HepG2 (cell line): ENCODE measurements around the gene MLLT1. TPM values are rescaled to one million over a fixed set of nuclear protein-coding genes. Genes with fewer than 3 reads are reported as not detected.

ENCODE experiments used
- FOXA3 ChIP-seq: IDR thresholded peaks from 2 replicates; pipeline ENCODE4 v1.6.1; 2016; ENCODE audit warnings: missing genetic modification reagents, missing compliant biosample characterization
- HOXA3 ChIP-seq: sonication (generic); formaldehyde crosslinking; IDR thresholded peaks from 2 replicates; pipeline ENCODE4 v1.5.0; 2020; ENCODE audit warnings: missing genetic modification reagents
- SMAD1 ChIP-seq: sonication (generic); formaldehyde crosslinking; IDR thresholded peaks from 2 replicates; pipeline ENCODE4 v1.4.0; 2020; ENCODE audit warnings: missing genetic modification reagents, low read depth, mild to moderate bottlenecking, borderline replicate concordance
- SOX6 ChIP-seq, 2 experiments: fragments of 450-650 bp in 1 of 2; sonication (generic) in 1 of 2; formaldehyde crosslinking in 1 of 2; IDR thresholded peaks; 2 replicates each; pipeline versions ENCODE4 v1.4.0 to v1.6.1; 2017 to 2020; ENCODE audit warnings: antibody characterized with exemption in 1 of 2, mild to moderate bottlenecking in 1 of 2, missing genetic modification reagents in 1 of 2
- ZBTB33 ChIP-seq: sonication (generic); formaldehyde crosslinking; IDR thresholded peaks from 2 replicates; pipeline ENCODE4 v1.4.0; 2020; ENCODE audit warnings: missing genetic modification reagents
- ZFP36 ChIP-seq: fragments of 150-350 bp; IDR thresholded peaks from 2 replicates; pipeline ENCODE4 v1.6.1; 2018; ENCODE audit warnings: borderline replicate concordance, low read length, low read depth; ENCODE audit not compliant: partially characterized antibody
- ZHX1 ChIP-seq: sonication (generic); formaldehyde crosslinking; IDR thresholded peaks from 2 replicates; pipeline ENCODE4 v1.8.1; 2022; ENCODE audit warnings: low read depth, mild to moderate bottlenecking, missing genetic modification reagents
- ZMYM2 ChIP-seq: sonication (generic); formaldehyde crosslinking; IDR thresholded peaks from 2 replicates; pipeline ENCODE4 v1.8.0; 2022; ENCODE audit warnings: mild to moderate bottlenecking, missing genetic modification reagents
- ZMYM4 ChIP-seq: sonication (generic); formaldehyde crosslinking; IDR thresholded peaks from 2 replicates; pipeline ENCODE4 v1.8.1; 2023; ENCODE audit warnings: mild to moderate bottlenecking, missing genetic modification reagents
- ZNF10 ChIP-seq: sonication (generic); formaldehyde crosslinking; IDR thresholded peaks from 2 replicates; pipeline ENCODE4 v1.4.0; 2020; ENCODE audit warnings: mild to moderate bottlenecking, low read depth, missing genetic modification reagents, borderline replicate concordance
- polyA plus RNA-seq, 8 experiments: library from polyadenylated mRNA; depleted of rRNA in 3 of 8; stranded (reverse) in 7 of 8; unstranded in 1 of 8; fragments of >200 nt; fragmentation: Illumina TruSeq in 4 of 8; extraction: Trizol in 4 of 8; gene quantifications; 2 replicates each; pipeline versions ENCODE4 v1.2.1 to v1.2.3, GENCODE V29; 2011 to 2016; ENCODE audit warnings: low read depth in 4 of 8, missing spikeins in 1 of 8, mixed read lengths in 1 of 8; ENCODE audit not compliant: insufficient read depth in 1 of 8
- total RNA-seq, 5 experiments: library from RNA; depleted of rRNA; stranded (reverse); fragments of >200 nt; fragmentation: Illumina TruSeq; extraction: Trizol; gene quantifications; 2 replicates each; pipeline ENCODE4 v1.2.3, GENCODE V29; 2016; ENCODE audit warnings: low read depth in 1 of 5

MLLT1 gene
- total and polyA plus RNA-seq, 2 of the 13 experiments (the other 11 are each of a cell fraction or from before 2014, with no cell fraction given), result 11.7 to 12.2 TPM

- TF ChIP-seq ZHX1 (CRISPR knock-in tag) (0 out of 2 replicates have a peak, but pooled peaks have one; percentile 59), ZFP36 (no peak), ZMYM2 (CRISPR knock-in tag) (peak; percentile 57), ZBTB33 (CRISPR knock-in tag) (peak; percentile 12; the same call in 1 of the 2 replicates), ZMYM4 (peak; percentile 63), FOXA3 (CRISPR knock-in tag) (0 out of 2 replicates have a peak, but pooled peaks have one; percentile 10), SOX6 (IDR thresholded peaks at IDR 0.05) (no peak), SOX6 (CRISPR knock-in tag; IDR thresholded peaks at IDR 0.05) (peak; percentile 63), ZNF10 (CRISPR knock-in tag) (no peak), HOXA3 (CRISPR knock-in tag) (peak; percentile 37; the same call in 1 of the 2 replicates), SMAD1 (CRISPR knock-in tag) (no peak)
These were observed 12.0 kb downstream of the MLLT1 start (continued) for GRCh38 chr19:6267552-6268381.
